H9 (cell line): ENCODE measurements around the gene SSNA1. TPM values are rescaled to one million over a fixed set of nuclear protein-coding genes. Genes with fewer than 3 reads are reported as not detected.

Experiments used
- DNase-seq: peaks from one replicate; pipeline ENCODE4 v3.0.0-alpha.2; 2017
- H2AFZ ChIP-seq: one replicate; pipeline ENCODE4 v1.6.1; 2013; ENCODE audit warnings: mild to moderate bottlenecking, low read length, control low read depth, moderate library complexity
- H2AK5ac ChIP-seq: 2 replicates; pipeline ENCODE4 v1.6.1; 2013; ENCODE audit warnings: low read length, control low read depth, mixed read lengths; ENCODE audit not compliant: insufficient read length
- H2BK120ac ChIP-seq: one replicate; pipeline ENCODE4 v1.6.1; 2013; ENCODE audit warnings: low read depth, mild to moderate bottlenecking, low read length, control low read depth, inconsistent platforms; ENCODE audit not compliant: poor library complexity, severe bottlenecking
- H2BK12ac ChIP-seq: 2 replicates; pipeline ENCODE4 v1.6.1; 2013; ENCODE audit warnings: low read length, control low read depth, mixed read lengths, low read depth; ENCODE audit not compliant: insufficient read length
- H2BK15ac ChIP-seq: 2 replicates; pipeline ENCODE4 v1.6.1; 2013; ENCODE audit warnings: low read depth, low read length, control low read depth
- H2BK20ac ChIP-seq: one replicate; pipeline ENCODE4 v1.6.1; 2013; ENCODE audit warnings: low read depth, mild to moderate bottlenecking, low read length, control low read depth, inconsistent platforms; ENCODE audit not compliant: poor library complexity, severe bottlenecking
- H2BK5ac ChIP-seq: 2 replicates; pipeline ENCODE4 v1.6.1; 2013; ENCODE audit warnings: low read length, control low read depth, mixed read lengths; ENCODE audit not compliant: insufficient read length
- H3K14ac ChIP-seq: 2 replicates; pipeline ENCODE4 v1.6.1; 2013; ENCODE audit warnings: low read length, control low read depth; ENCODE audit not compliant: insufficient read depth
- H3K18ac ChIP-seq: 2 replicates; pipeline ENCODE4 v1.6.1; 2013; ENCODE audit warnings: low read depth, mild to moderate bottlenecking, mixed read lengths, low read length, control low read depth; ENCODE audit not compliant: insufficient read length
- H3K23ac ChIP-seq: 2 replicates; pipeline ENCODE4 v1.6.1; 2013; ENCODE audit warnings: low read length, control low read depth, mixed read lengths, low read depth; ENCODE audit not compliant: insufficient read length
- H3K23me2 ChIP-seq: 2 replicates; pipeline ENCODE4 v1.6.1; 2013; ENCODE audit warnings: low read depth, mild to moderate bottlenecking, mixed read lengths, low read length, control low read depth; ENCODE audit not compliant: insufficient read length, poor library complexity, severe bottlenecking
- H3K27ac ChIP-seq: 2 replicates; pipeline ENCODE4 v1.5.1; 2013; ENCODE audit warnings: low read length, control low read depth, mixed read lengths, low read depth; ENCODE audit not compliant: insufficient read length
- H3K27me3 ChIP-seq: 2 replicates; pipeline ENCODE4 v1.6.1; 2013; ENCODE audit warnings: low read length, control low read depth, inconsistent platforms; ENCODE audit not compliant: insufficient read depth
- H3K4ac ChIP-seq: 2 replicates; pipeline ENCODE4 v1.6.1; 2013; ENCODE audit warnings: low read depth, mild to moderate bottlenecking, control low read depth, inconsistent platforms, low read length, moderate library complexity
- H3K4me1 ChIP-seq: 2 replicates; pipeline ENCODE4 v1.6.1; 2013; ENCODE audit warnings: low read length, control low read depth, inconsistent platforms; ENCODE audit not compliant: insufficient read depth
- H3K4me2 ChIP-seq: 2 replicates; pipeline ENCODE4 v1.6.1; 2013; ENCODE audit warnings: low read length, control low read depth, mixed read lengths; ENCODE audit not compliant: insufficient read length, insufficient read depth
- H3K56ac ChIP-seq: 2 replicates; pipeline ENCODE4 v1.6.1; 2013; ENCODE audit warnings: low read depth, mild to moderate bottlenecking, mixed read lengths, low read length, control low read depth; ENCODE audit not compliant: insufficient read length
- H3K79me1 ChIP-seq: 2 replicates; pipeline ENCODE4 v1.6.1; 2013; ENCODE audit warnings: low read depth, mild to moderate bottlenecking, moderate library complexity, low read length, control low read depth, inconsistent platforms; ENCODE audit not compliant: insufficient read depth, poor library complexity, severe bottlenecking
- H3K79me2 ChIP-seq: 2 replicates; pipeline ENCODE4 v1.6.1; 2013; ENCODE audit warnings: low read length, control low read depth, inconsistent platforms; ENCODE audit not compliant: insufficient read depth
- H3K9ac ChIP-seq: 2 replicates; pipeline ENCODE4 v1.6.1; 2013; ENCODE audit warnings: low read length, control low read depth, mixed read lengths; ENCODE audit not compliant: insufficient read length; ENCODE audit errors: extremely low read depth
- H3K9me3 ChIP-seq: one replicate; pipeline ENCODE4 v1.6.1; 2013; ENCODE audit warnings: low read depth, low read length, inconsistent platforms; ENCODE audit not compliant: control insufficient read depth
- H3T11ph ChIP-seq: one replicate; pipeline ENCODE4 v1.6.1; 2013; ENCODE audit warnings: mild to moderate bottlenecking, low read length, control low read depth, inconsistent platforms
- H4K20me1 ChIP-seq: one replicate; pipeline ENCODE4 v1.6.1; 2013; ENCODE audit not compliant: control insufficient read depth, insufficient read length, insufficient read depth
- H4K5ac ChIP-seq: 2 replicates; pipeline ENCODE4 v1.6.1; 2013; ENCODE audit warnings: low read depth, mild to moderate bottlenecking, mixed read lengths, low read length, control low read depth; ENCODE audit not compliant: insufficient read length
- H4K8ac ChIP-seq: replicated peaks from 2 replicates; pipeline ENCODE4 v1.6.1; 2013; ENCODE audit warnings: low read length, control low read depth, mixed read lengths, low read depth; ENCODE audit not compliant: insufficient read length
- H4K91ac ChIP-seq: 2 replicates; pipeline ENCODE4 v1.6.1; 2013; ENCODE audit warnings: low read depth, mild to moderate bottlenecking, moderate library complexity, mixed read lengths, low read length, control low read depth; ENCODE audit not compliant: insufficient read length
- H3K27ac Mint-ChIP-seq, 3 experiments: 2 replicates in 2 of 3; 3 replicates in 1 of 3; pipeline ENCODE4 v1.8.0; 2020 to 2021; ENCODE audit warnings: mixed read lengths in 3 of 3, mild to moderate bottlenecking in 1 of 3, moderate library complexity in 1 of 3
- H3K27me3 Mint-ChIP-seq: 2 replicates; pipeline ENCODE4 v1.8.0; 2021; ENCODE audit warnings: low read depth, mild to moderate bottlenecking, moderate library complexity, mixed read lengths
- H3K36me3 Mint-ChIP-seq, 3 experiments: 2 replicates in 2 of 3; 3 replicates in 1 of 3; pipeline ENCODE4 v1.8.0; 2020 to 2021; ENCODE audit warnings: low read depth in 3 of 3, mixed read lengths in 3 of 3; ENCODE audit not compliant: insufficient read depth in 1 of 3
- H3K4me1 Mint-ChIP-seq, 2 experiments: 2 replicates each; pipeline ENCODE4 v1.8.0; 2020; ENCODE audit warnings: mixed read lengths in 2 of 2
- H3K4me3 Mint-ChIP-seq, 2 experiments: 2 replicates in 1 of 2; 3 replicates in 1 of 2; pipeline ENCODE4 v1.8.0; 2020 to 2021; ENCODE audit warnings: mild to moderate bottlenecking in 2 of 2, mixed read lengths in 2 of 2, moderate library complexity in 1 of 2
- H3K9me3 Mint-ChIP-seq, 2 experiments: 2 replicates in 1 of 2; 3 replicates in 1 of 2; pipeline ENCODE4 v1.8.0; 2020; ENCODE audit warnings: mild to moderate bottlenecking in 2 of 2, mixed read lengths in 2 of 2, moderate library complexity in 1 of 2
- WGBS: extraction: QIAGEN DNeasy Blood & Tissue Kit; methylation state at CpG from one replicate; pipeline ENCODE4 v1.1.7; 2013; ENCODE audit warnings: missing lambda C conversion rate, low lambda C conversion rate, mixed read lengths; ENCODE audit not compliant: insufficient read length; ENCODE audit errors: extremely low coverage; 5-methylcytosine and 5-hydroxymethylcytosine counted together
- total RNA-seq: library from RNA; stranded (reverse); gene quantifications from 2 replicates; pipeline ENCODE4 v1.2.1, GENCODE V29; 2021
- TF ChIP-seq, protein P1 (sequence below): fragments of 200-600 bp; sonication (generic); conservative IDR thresholded peaks from 3 replicates; pipeline ENCODE4 v1.8.0; 2021; ENCODE audit warnings: antibody characterized with exemption, mild to moderate bottlenecking

SSNA1 gene
- total RNA-seq, 1 experiment from 2014 or later = 69.2 TPM

DNA sequence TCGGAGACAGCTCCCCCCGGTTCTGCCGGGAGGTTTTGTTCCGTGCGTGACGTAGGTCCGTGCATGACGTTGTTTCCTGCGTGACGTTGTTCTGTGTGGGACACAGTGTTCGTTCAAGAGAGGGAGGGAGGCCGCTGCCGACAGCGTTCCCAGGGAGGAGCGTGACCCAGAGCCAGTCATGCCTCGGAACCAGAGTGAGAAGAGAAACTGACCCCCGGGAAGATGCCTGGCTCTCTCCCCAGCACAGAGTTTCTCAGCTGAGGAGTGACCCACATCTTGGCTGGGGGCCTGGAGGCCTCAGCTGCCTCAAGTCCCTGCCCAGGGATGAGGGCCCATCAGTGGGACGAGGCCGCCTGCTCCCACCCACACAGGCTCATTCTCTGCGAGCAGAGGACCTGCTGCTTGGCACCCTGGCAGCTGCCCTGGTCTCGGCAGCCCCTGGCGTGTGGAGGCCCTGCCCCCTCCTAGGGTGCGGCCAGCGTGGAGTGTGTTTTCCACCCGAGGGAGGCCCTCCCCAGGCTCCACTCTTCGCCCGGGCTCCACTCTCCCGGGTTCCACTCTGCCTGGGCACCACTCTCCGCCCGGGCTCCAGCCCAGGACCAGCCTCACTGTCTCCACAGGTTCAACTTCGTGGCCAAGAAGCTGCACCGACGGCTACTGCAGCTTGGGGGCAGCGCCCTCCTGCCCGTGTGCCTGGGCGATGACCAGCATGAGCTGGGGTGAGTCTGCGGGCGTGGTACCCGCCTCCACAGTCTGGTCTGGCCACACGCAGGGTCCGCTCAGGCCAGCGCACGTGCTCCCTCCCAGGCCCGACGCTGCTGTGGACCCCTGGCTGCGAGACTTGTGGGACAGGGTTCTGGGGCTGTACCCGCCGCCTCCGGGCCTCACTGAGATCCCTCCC, 24.9 kb downstream of the SSNA1 start:
- TF ChIP-seq, protein P1, sequence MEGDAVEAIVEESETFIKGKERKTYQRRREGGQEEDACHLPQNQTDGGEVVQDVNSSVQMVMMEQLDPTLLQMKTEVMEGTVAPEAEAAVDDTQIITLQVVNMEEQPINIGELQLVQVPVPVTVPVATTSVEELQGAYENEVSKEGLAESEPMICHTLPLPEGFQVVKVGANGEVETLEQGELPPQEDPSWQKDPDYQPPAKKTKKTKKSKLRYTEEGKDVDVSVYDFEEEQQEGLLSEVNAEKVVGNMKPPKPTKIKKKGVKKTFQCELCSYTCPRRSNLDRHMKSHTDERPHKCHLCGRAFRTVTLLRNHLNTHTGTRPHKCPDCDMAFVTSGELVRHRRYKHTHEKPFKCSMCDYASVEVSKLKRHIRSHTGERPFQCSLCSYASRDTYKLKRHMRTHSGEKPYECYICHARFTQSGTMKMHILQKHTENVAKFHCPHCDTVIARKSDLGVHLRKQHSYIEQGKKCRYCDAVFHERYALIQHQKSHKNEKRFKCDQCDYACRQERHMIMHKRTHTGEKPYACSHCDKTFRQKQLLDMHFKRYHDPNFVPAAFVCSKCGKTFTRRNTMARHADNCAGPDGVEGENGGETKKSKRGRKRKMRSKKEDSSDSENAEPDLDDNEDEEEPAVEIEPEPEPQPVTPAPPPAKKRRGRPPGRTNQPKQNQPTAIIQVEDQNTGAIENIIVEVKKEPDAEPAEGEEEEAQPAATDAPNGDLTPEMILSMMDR = peak; percentile 44
- no peak overlapping the region for H3T11ph ChIP-seq
- H3K56ac ChIP-seq = no peak overlapping the region
- H2BK15ac ChIP-seq = no peak overlapping the region
- H4K91ac ChIP-seq = no peak overlapping the region
- no peaks in the 10 kb centered on the region for H3K79me2 ChIP-seq
- H2BK5ac ChIP-seq = no peak overlapping the region
- no peak overlapping the region for H3K18ac ChIP-seq
- H3K9me3 ChIP-seq = no peaks in the 10 kb centered on the region
- no peak overlapping the region; a peak in 1 of 7 replicates for H3K27ac Mint-ChIP-seq
- no peak overlapping the region for H4K8ac ChIP-seq
- H2BK20ac ChIP-seq = no peak overlapping the region
- H2AK5ac ChIP-seq = no peak overlapping the region
- H2AFZ ChIP-seq = no peak overlapping the region
- H3K27ac ChIP-seq = no peak overlapping the region
- no peak overlapping the region for H4K5ac ChIP-seq
- no peak overlapping the region for H3K14ac ChIP-seq
- H3K27me3 ChIP-seq = no peaks in the 10 kb centered on the region
- peaks cover 4 to 5% of the 10 kb centered on the region in 2 experiments for H3K4me1 Mint-ChIP-seq
- H3K4me3 Mint-ChIP-seq = no peak overlapping the region
- H3K9me3 Mint-ChIP-seq = no peaks in the 10 kb centered on the region
- H2BK120ac ChIP-seq = no peak overlapping the region
- H4K20me1 ChIP-seq = no peaks in the 10 kb centered on the region
- H3K23me2 ChIP-seq = no peaks in the 10 kb centered on the region
- no peak overlapping the region for H3K4me2 ChIP-seq
- H3K27me3 Mint-ChIP-seq = no peaks in the 10 kb centered on the region
- H3K4me1 ChIP-seq = no peaks in the 10 kb centered on the region; the same call in 1 of the 2 replicates
- H3K36me3 Mint-ChIP-seq = peaks cover 5 to 34% (median 26%) of the 10 kb centered on the region in 3 experiments; a peak in 6 of 7 replicates
- DNase-seq = no peak
- H3K9ac ChIP-seq = no peak overlapping the region
- H3K23ac ChIP-seq = no peak overlapping the region
- no peak overlapping the region for H3K4ac ChIP-seq
- WGBS = no CpG with 5 or more reads among the region's 49 CpGs
- H3K79me1 ChIP-seq = no peaks in the 10 kb centered on the region
- H2BK12ac ChIP-seq = no peak overlapping the region
